Common myeloid progenitor, CD34-positive (primary cell): ENCODE results near the gene NKTR.

Experiments
- CTCF ChIA-PET: fragments of 350-600 bp; sonication (Branson Sonifier 250); formaldehyde crosslinking; loops from one replicate; lab custom pipeline; 2021; ENCODE audit warnings: antibody characterized with exemption; lab: Charles Lee
- POLR2A ChIA-PET: fragments of 350-600 bp; sonication (Branson Sonifier 250); formaldehyde crosslinking; loops from one replicate; lab custom pipeline; 2021; ENCODE audit warnings: antibody characterized with exemption; lab: Charles Lee
- DNase-seq, 3 donors: peaks; one replicate each; pipeline versions ENCODE4 v3.0.0 to v3.0.0-alpha.2; 2013
- H3K27ac ChIP-seq, 2 experiments: 1 replicate in 1 of 2; 2 replicates in 1 of 2; pipeline ENCODE4 v1.7.0; 2013; ENCODE audit warnings: inconsistent platforms in 2 of 2, low read length in 2 of 2, mild to moderate bottlenecking in 2 of 2, low read depth in 1 of 2, moderate library complexity in 1 of 2; ENCODE audit not compliant: severe bottlenecking in 2 of 2, insufficient read depth in 1 of 2, poor library complexity in 1 of 2
- H3K27me3 ChIP-seq, 5 experiments: replicated peaks in 2 of 5; 1 replicate in 3 of 5; 2 replicates in 2 of 5; pipeline versions ENCODE4 v1.6.1 to v1.7.0; 2013; ENCODE audit warnings: low read length in 4 of 5, mild to moderate bottlenecking in 2 of 5, moderate library complexity in 2 of 5, inconsistent platforms in 1 of 5; ENCODE audit not compliant: insufficient read depth in 5 of 5, control insufficient read depth in 4 of 5
- H3K36me3 ChIP-seq, 4 experiments: 1 replicate in 2 of 4; 2 replicates in 2 of 4; pipeline versions ENCODE4 v1.6.1 to v1.7.0; 2013; ENCODE audit warnings: low read length in 3 of 4, control low read depth in 1 of 4, mild to moderate bottlenecking in 1 of 4; ENCODE audit not compliant: control insufficient read depth in 4 of 4, insufficient read depth in 4 of 4
- H3K4me1 ChIP-seq, 4 experiments: 1 replicate in 3 of 4; 2 replicates in 1 of 4; pipeline versions ENCODE4 v1.6.1 to v1.7.1; 2013; ENCODE audit warnings: low read length in 3 of 4, mild to moderate bottlenecking in 3 of 4, control low read depth in 1 of 4, inconsistent platforms in 1 of 4, moderate library complexity in 1 of 4; ENCODE audit not compliant: control insufficient read depth in 4 of 4, insufficient read depth in 4 of 4; ENCODE audit errors: control extremely low read depth in 1 of 4
- H3K4me3 ChIP-seq, 7 experiments: 1 replicate in 4 of 7; 2 replicates in 3 of 7; pipeline versions ENCODE4 v1.5.1 to v1.7.0; 2013; ENCODE audit warnings: mild to moderate bottlenecking in 7 of 7, low read length in 6 of 7, moderate library complexity in 6 of 7, inconsistent platforms in 2 of 7, low read depth in 2 of 7, control low read depth in 1 of 7; ENCODE audit not compliant: insufficient read depth in 4 of 7, control insufficient read depth in 1 of 7; ENCODE audit errors: extremely low read depth in 1 of 7
- H3K9me3 ChIP-seq, 5 experiments: 1 replicate in 4 of 5; 2 replicates in 1 of 5; pipeline versions ENCODE4 v1.6.1 to v1.7.1; 2013; ENCODE audit warnings: low read length in 4 of 5, mild to moderate bottlenecking in 2 of 5, inconsistent platforms in 1 of 5, low read depth in 1 of 5, moderate library complexity in 1 of 5; ENCODE audit not compliant: control insufficient read depth in 4 of 5, insufficient read depth in 2 of 5; ENCODE audit errors: control extremely low read depth in 1 of 5
- WGBS: methylation state at CpG from one replicate; pipeline ENCODE4 v1.1.5; 2013; ENCODE audit not compliant: insufficient coverage; 5-methylcytosine and 5-hydroxymethylcytosine counted together

The NKTR gene

GRCh38 chr3:42581709-42582473 is 18.6 kb upstream of the NKTR start, which contains the start of gene SEC22C:
Gene SEC22C (minus strand): TSS chr3:42581967. CDS start chr3:42569046, 12,921 bp downstream.
- Histone ChIP-seq H3K27ac (peak within 1 kb of the TSS; percentile 89 to 96), H3K27me3 (no peaks in the 10 kb centered on the region), H3K4me3 (peak within 1 kb of the TSS; percentile 69 to 90 (median 85)), H3K9me3 (no peaks in the 10 kb centered on the region), H3K4me1 (peaks cover 13 to 26% (median 20%) of the 10 kb centered on the region in 4 experiments), H3K36me3 (peaks cover 0 to 6% (median 0%) of the 10 kb centered on the region in 4 experiments)
- peak; percentile 94 to 96 (median 95) for DNase-seq
- CTCF ChIA-PET: interaction anchor here (1.0 to 3.7 kb wide), 18 partner anchors 10 to 168 kb away, joined by 3 to 25 read pairs (median 8); partner anchors contain the start of gene SS18L2
- 0% methylated on average over 63 of the region's 77 CpGs for WGBS
- POLR2A ChIA-PET: interaction anchor here (1.8 kb wide), 1 partner anchor 9 kb away, joined by 7 read pairs; the partner anchor contains the start of gene SS18L2

GRCh38 chr3:42582474-42583070 is 17.9 kb upstream of the NKTR start:
- Histone ChIP-seq H3K27ac (peak overlapping the region; percentile 89 to 96), H3K4me1 (peaks cover 13 to 26% (median 20%) of the 10 kb centered on the region in 4 experiments), H3K36me3 (peaks cover 0 to 6% (median 0%) of the 10 kb centered on the region in 4 experiments), H3K4me3 (peak overlapping the region; percentile 69 to 90 (median 85)), H3K9me3 (no peaks in the 10 kb centered on the region), H3K27me3 (no peaks in the 10 kb centered on the region)
- no peak for DNase-seq
- ChIA-PET POLR2A (interaction anchor here (1.8 kb wide), 1 partner anchor 8 kb away, joined by 7 read pairs; the partner anchor contains the start of gene SS18L2), CTCF (interaction anchor here (0.7 to 3.7 kb wide), 20 partner anchors 10 to 168 kb away, joined by 3 to 25 read pairs (median 6); partner anchors contain the start of gene SS18L2)
- no CpG with 5 or more reads among the region's 3 CpGs for WGBS

GRCh38 chr3:42588625-42589024 is 11.9 kb upstream of the NKTR start:
- H3K4me1 ChIP-seq: peaks cover 6 to 22% (median 13%) of the 10 kb centered on the region in 4 experiments
- DNase-seq: no peak
- H3K9me3 ChIP-seq: no peaks in the 10 kb centered on the region
- CTCF ChIA-PET: interaction anchor here (1.8 to 4.5 kb wide), 2 partner anchors 9 to 25 kb away, joined by 7 to 18 read pairs; no protein-coding TSS in a partner anchor
- 85% methylated on average over 5 of the region's 5 CpGs for WGBS
- H3K27me3 ChIP-seq: no peaks in the 10 kb centered on the region
- H3K27ac ChIP-seq: no peak overlapping the region
- POLR2A ChIA-PET: no interaction called here
- peaks cover 0 to 7% (median 3%) of the 10 kb centered on the region in 4 experiments for H3K36me3 ChIP-seq
- no peak overlapping the region for H3K4me3 ChIP-seq

GRCh38 chr3:42589382-42590109 is 10.9 kb upstream of the NKTR start:
- H3K27ac ChIP-seq: peak overlapping the region in 1 of 2 experiments; percentile 65
- no peak for DNase-seq
- H3K4me3 ChIP-seq: peak overlapping the region in 6 of 7 experiments; percentile 7 to 89 (median 78)
- no peaks in the 10 kb centered on the region for H3K27me3 ChIP-seq
- WGBS: 98% methylated on average over 18 of the region's 20 CpGs
- peaks cover 6 to 22% (median 13%) of the 10 kb centered on the region in 4 experiments for H3K4me1 ChIP-seq
- H3K36me3 ChIP-seq: peaks cover 2 to 17% (median 8%) of the 10 kb centered on the region in 4 experiments
- no peaks in the 10 kb centered on the region for H3K9me3 ChIP-seq
- ChIA-PET CTCF (interaction anchor here (0.6 to 4.5 kb wide), 7 partner anchors 8 to 502 kb away, joined by 4 to 18 read pairs (median 7); partner anchors contain the start of gene NKTR), POLR2A (interaction anchor here (1.9 kb wide), 1 partner anchor 11 kb away, joined by 13 read pairs; the partner anchor contains the start of gene NKTR)

- H3K27me3 ChIP-seq: no peaks in the 10 kb centered on the region
- H3K36me3 ChIP-seq: peaks cover 4 to 25% (median 14%) of the 10 kb centered on the region in 4 experiments
- H3K9me3 ChIP-seq: no peaks in the 10 kb centered on the region
- no peak for DNase-seq
- 14% methylated on average over 38 of the region's 44 CpGs for WGBS
- POLR2A ChIA-PET: interaction anchor here (1.0 to 1.9 kb wide), 2 partner anchors 9 to 10 kb away, joined by 7 to 13 read pairs; partner anchors contain the start of genes NKTR and SEC22C
- CTCF ChIA-PET: interaction anchor here (0.7 to 6.0 kb wide), 9 partner anchors 9 to 89 kb away, joined by 3 to 25 read pairs (median 7); partner anchors contain the start of genes NKTR, SEC22C and VIPR1
- H3K4me1 ChIP-seq: peaks cover 6 to 22% (median 13%) of the 10 kb centered on the region in 4 experiments
- H3K27ac ChIP-seq: peak overlapping the region; percentile 40 to 83
- H3K4me3 ChIP-seq: peak overlapping the region; percentile 62 to 89 (median 75)
Measured at GRCh38 chr3:42590989-42591756, 9.3 kb upstream of the NKTR start.
